IMR-90 (cell line): ENCODE measurements around the gene CD248. TPM values are rescaled to one million over a fixed set of nuclear protein-coding genes. Genes with fewer than 3 reads are reported as not detected.

Experiments
- ATAC-seq: fragments of 200-7000 bp; cut with Tn5 transposase; 2 replicates; pipeline ENCODE4 v1.9.1; 2020; ENCODE audit warnings: low read depth, mild to moderate bottlenecking, moderate library complexity
- BruUV-seq: library from RNA; stranded (reverse); fragments of 400-500 nt; replicated peaks from 2 replicates; lab custom pipeline; 2021; lab: Mats Ljungman, UMichigan
- CTCF ChIA-PET: fragments of 300-600 bp; formaldehyde crosslinking; extraction: SDS; loops from one replicate; lab custom pipeline; 2021; ENCODE audit warnings: antibody characterized with exemption; lab: Yijun Ruan, JAX
- POLR2A ChIA-PET: fragments of 300-600 bp; sonication (Branson Sonifier 250); formaldehyde crosslinking; loops from one replicate; lab custom pipeline; 2022; ENCODE audit warnings: antibody characterized with exemption; ENCODE audit not compliant: unreplicated experiment; lab: Charles Lee
- DNase-seq: peaks from one replicate; pipeline ENCODE4 v3.0.0; 2013
- H2AFZ ChIP-seq: replicated peaks from 2 replicates; pipeline ENCODE3; 2013; ENCODE audit warnings: low read length, mild to moderate bottlenecking; ENCODE audit not compliant: poor library complexity
- H2AK5ac ChIP-seq: 2 replicates; pipeline ENCODE4 v1.6.1; 2013; ENCODE audit warnings: low read depth, low read length, inconsistent platforms
- H2AK9ac ChIP-seq: replicated peaks from 2 replicates; pipeline ENCODE3; 2013; ENCODE audit warnings: mild to moderate bottlenecking, low read depth, low read length, moderate library complexity; ENCODE audit not compliant: poor library complexity
- H2BK120ac ChIP-seq: 2 replicates; pipeline ENCODE4 v1.6.1; 2013; ENCODE audit warnings: low read depth, low read length, inconsistent platforms
- H2BK15ac ChIP-seq: 3 replicates; pipeline ENCODE4 v1.6.1; 2013; ENCODE audit warnings: low read depth, low read length, inconsistent platforms
- H2BK20ac ChIP-seq: 2 replicates; pipeline ENCODE4 v1.6.1; 2013; ENCODE audit warnings: low read depth, mild to moderate bottlenecking, inconsistent platforms, low read length, moderate library complexity
- H2BK5ac ChIP-seq: 2 replicates; pipeline ENCODE4 v1.6.1; 2013; ENCODE audit warnings: mild to moderate bottlenecking, low read depth, low read length, inconsistent platforms; ENCODE audit not compliant: poor library complexity, severe bottlenecking
- H3K14ac ChIP-seq: replicated peaks from 2 replicates; pipeline ENCODE4 v1.6.1; 2013; ENCODE audit warnings: low read depth, low read length, inconsistent platforms
- H3K18ac ChIP-seq: 2 replicates; pipeline ENCODE4 v1.6.1; 2013; ENCODE audit warnings: low read depth, low read length, control low read depth
- H3K23ac ChIP-seq: 2 replicates; pipeline ENCODE4 v1.6.1; 2013; ENCODE audit warnings: low read depth, low read length, inconsistent platforms
- H3K27ac ChIP-seq: 2 replicates; pipeline ENCODE4 v1.5.1; 2013; ENCODE audit warnings: mild to moderate bottlenecking, control low read depth, low read length; ENCODE audit not compliant: insufficient read depth
- H3K27me3 ChIP-seq: 2 replicates; pipeline ENCODE4 v1.6.1; 2013; ENCODE audit warnings: low read length; ENCODE audit not compliant: control insufficient read depth, insufficient read depth
- H3K36me3 ChIP-seq: 2 replicates; pipeline ENCODE4 v1.6.1; 2013; ENCODE audit warnings: low read length, mixed read lengths; ENCODE audit not compliant: control insufficient read depth, insufficient read depth
- H3K4ac ChIP-seq: 2 replicates; pipeline ENCODE4 v1.6.1; 2013; ENCODE audit warnings: low read depth, low read length, inconsistent platforms
- H3K4me1 ChIP-seq: 2 replicates; pipeline ENCODE4 v1.6.1; 2013; ENCODE audit warnings: low read length, mixed read lengths; ENCODE audit not compliant: control insufficient read depth, insufficient read depth
- H3K4me2 ChIP-seq: 2 replicates; pipeline ENCODE4 v1.6.1; 2013; ENCODE audit warnings: low read depth, mild to moderate bottlenecking, control low read depth, low read length, moderate library complexity
- H3K4me3 ChIP-seq: 2 replicates; pipeline ENCODE4 v1.5.1; 2013; ENCODE audit warnings: low read depth, mild to moderate bottlenecking, control low read depth, low read length, moderate library complexity; ENCODE audit not compliant: insufficient read depth
- H3K56ac ChIP-seq: 2 replicates; pipeline ENCODE4 v1.6.1; 2013; ENCODE audit warnings: low read length, inconsistent platforms; ENCODE audit not compliant: insufficient read depth; ENCODE audit errors: extremely low read depth
- H3K79me1 ChIP-seq, 2 experiments: 2 replicates each; pipeline ENCODE4 v1.6.1; 2013; ENCODE audit warnings: low read length in 2 of 2, inconsistent platforms in 1 of 2, low read depth in 1 of 2
- H3K9ac ChIP-seq: 2 replicates; pipeline ENCODE4 v1.6.1; 2013; ENCODE audit warnings: low read depth, low read length, control low read depth
- H3K9me1 ChIP-seq: 2 replicates; pipeline ENCODE4 v1.6.1; 2013; ENCODE audit warnings: low read length, inconsistent platforms; ENCODE audit not compliant: insufficient read depth
- H3K9me3 ChIP-seq: 2 replicates; pipeline ENCODE4 v1.6.1; 2013; ENCODE audit warnings: low read length; ENCODE audit not compliant: control insufficient read depth, insufficient read depth
- H4K20me1 ChIP-seq: 2 replicates; pipeline ENCODE4 v1.6.1; 2013; ENCODE audit warnings: low read length, inconsistent platforms; ENCODE audit not compliant: insufficient read depth
- H4K5ac ChIP-seq: 2 replicates; pipeline ENCODE4 v1.6.1; 2013; ENCODE audit warnings: mild to moderate bottlenecking, low read depth, low read length, control low read depth
- H4K8ac ChIP-seq, 2 experiments: 2 replicates each; pipeline ENCODE4 v1.6.1; 2013; ENCODE audit warnings: low read depth in 2 of 2, low read length in 2 of 2, control low read depth in 1 of 2, inconsistent platforms in 1 of 2
- H4K91ac ChIP-seq: 2 replicates; pipeline ENCODE4 v1.6.1; 2013; ENCODE audit warnings: low read depth, low read length, inconsistent platforms; ENCODE audit not compliant: insufficient read depth
- BHLHE40 ChIP-seq: fragments of 150-350 bp; IDR thresholded peaks from 2 replicates; pipeline ENCODE4 v1.6.1; 2016; ENCODE audit warnings: mild to moderate bottlenecking, low read depth, low read length
- CEBPB ChIP-seq: IDR thresholded peaks from 2 replicates; pipeline ENCODE4 v1.6.1; 2012; ENCODE audit warnings: low read depth, low read length, improper control_type of control experiment
- CHD1 ChIP-seq: IDR thresholded peaks from 2 replicates; pipeline ENCODE4 v1.6.1; 2012; ENCODE audit warnings: low read depth, low read length, improper control_type of control experiment
- FOS ChIP-seq: fragments of 150-350 bp; IDR thresholded peaks from 2 replicates; pipeline ENCODE4 v1.6.1; 2016; ENCODE audit warnings: low read depth, low read length
- MAZ ChIP-seq: IDR thresholded peaks from 2 replicates; pipeline ENCODE4 v1.6.1; 2012; ENCODE audit warnings: low read depth, mild to moderate bottlenecking, low read length, improper control_type of control experiment, moderate library complexity, borderline replicate concordance
- MXI1 ChIP-seq: IDR thresholded peaks from 2 replicates; pipeline ENCODE4 v1.6.1; 2012; ENCODE audit warnings: low read depth, mild to moderate bottlenecking, low read length, moderate library complexity, borderline replicate concordance
- NFE2L2 ChIP-seq: fragments of 150-350 bp; IDR thresholded peaks from 2 replicates; pipeline ENCODE4 v1.6.1; 2016; ENCODE audit warnings: low read depth, mild to moderate bottlenecking, low read length
- POLR2A ChIP-seq: IDR thresholded peaks from 2 replicates; pipeline ENCODE4 v1.6.1; 2012; ENCODE audit warnings: mild to moderate bottlenecking, low read depth, low read length
- RAD21 ChIP-seq: IDR thresholded peaks from 2 replicates; pipeline ENCODE4 v1.6.1; 2012; ENCODE audit warnings: low read length, improper control_type of control experiment
- RCOR1 ChIP-seq: IDR thresholded peaks from 2 replicates; pipeline ENCODE4 v1.6.1; 2012; ENCODE audit warnings: mild to moderate bottlenecking, low read length, improper control_type of control experiment; ENCODE audit not compliant: insufficient replicate concordance
- RFX5 ChIP-seq: IDR thresholded peaks from 2 replicates; pipeline ENCODE4 v1.8.0; 2012; ENCODE audit warnings: low read depth, mild to moderate bottlenecking, low read length, moderate library complexity
- SMC3 ChIP-seq: fragments of 150-350 bp; IDR thresholded peaks from 2 replicates; pipeline ENCODE4 v1.6.1; 2016; ENCODE audit warnings: low read depth, mild to moderate bottlenecking, antibody characterized with exemption, low read length, moderate library complexity
- WGBS, 2 experiments: methylation state at CpG; one replicate each; pipeline versions ENCODE4 v1.1.5 to v1.1.7; 2013; ENCODE audit warnings: missing lambda C conversion rate in 2 of 2; ENCODE audit not compliant: insufficient read length in 1 of 2; ENCODE audit errors: extremely low coverage in 2 of 2; 5-methylcytosine and 5-hydroxymethylcytosine counted together
- dilution Hi-C: fragments of 300-500 bp; cut with HindIII; formaldehyde crosslinking; loops from one replicate; pipeline ENCODE4 v1.14.3; 2018; ENCODE audit warnings: low sequenced_read_pairs; ENCODE audit not compliant: unreplicated experiment
- in situ Hi-C: fragments of 300-500 bp; cut with MboI; formaldehyde crosslinking; loops from 3 replicates; pipeline ENCODE4 v1.14.3; 2019; ENCODE audit warnings: low sequenced_read_pairs, inconsistent platforms, mixed read lengths
- intact Hi-C: fragments of 100-400 bp; cut with micrococcal nuclease; formaldehyde crosslinking; loops from 2 replicates; pipeline ENCODE4 v1.10.0; 2022
- polyA plus RNA-seq, 3 experiments: library from polyadenylated mRNA; depleted of rRNA; stranded (reverse); fragments of >200 nt; gene quantifications; 2 replicates each; pipeline ENCODE4 v1.2.3, GENCODE V29; 2012; ENCODE audit warnings: low replicate concordance in 1 of 3
- total RNA-seq: library from RNA; depleted of rRNA; stranded (reverse); fragments of >200 nt; gene quantifications from 2 replicates; pipeline ENCODE4 v1.2.3, GENCODE V29; 2012
- TF ChIP-seq, protein P1 (sequence below): fragments of 150-350 bp; IDR thresholded peaks from 2 replicates; pipeline ENCODE4 v1.6.1; 2016; ENCODE audit warnings: low read depth, mild to moderate bottlenecking, low read length, moderate library complexity, borderline replicate concordance
- TF ChIP-seq, protein P2 (sequence below): fragments of 150-350 bp; IDR thresholded peaks from 2 replicates; pipeline ENCODE4 v1.6.1; 2017; ENCODE audit warnings: mild to moderate bottlenecking, antibody characterized with exemption, low read length, low read depth
- TF ChIP-seq, protein P3 (sequence below): conservative IDR thresholded peaks from 2 replicates; pipeline ENCODE4 v1.5.1; 2012; ENCODE audit warnings: mild to moderate bottlenecking, low read depth, low read length, improper control_type of control experiment

The CD248 gene
- total and polyA plus RNA-seq, 2 of the 4 experiments (the other 2 are of a cell fraction), result 19.5 to 223 TPM

DNA sequence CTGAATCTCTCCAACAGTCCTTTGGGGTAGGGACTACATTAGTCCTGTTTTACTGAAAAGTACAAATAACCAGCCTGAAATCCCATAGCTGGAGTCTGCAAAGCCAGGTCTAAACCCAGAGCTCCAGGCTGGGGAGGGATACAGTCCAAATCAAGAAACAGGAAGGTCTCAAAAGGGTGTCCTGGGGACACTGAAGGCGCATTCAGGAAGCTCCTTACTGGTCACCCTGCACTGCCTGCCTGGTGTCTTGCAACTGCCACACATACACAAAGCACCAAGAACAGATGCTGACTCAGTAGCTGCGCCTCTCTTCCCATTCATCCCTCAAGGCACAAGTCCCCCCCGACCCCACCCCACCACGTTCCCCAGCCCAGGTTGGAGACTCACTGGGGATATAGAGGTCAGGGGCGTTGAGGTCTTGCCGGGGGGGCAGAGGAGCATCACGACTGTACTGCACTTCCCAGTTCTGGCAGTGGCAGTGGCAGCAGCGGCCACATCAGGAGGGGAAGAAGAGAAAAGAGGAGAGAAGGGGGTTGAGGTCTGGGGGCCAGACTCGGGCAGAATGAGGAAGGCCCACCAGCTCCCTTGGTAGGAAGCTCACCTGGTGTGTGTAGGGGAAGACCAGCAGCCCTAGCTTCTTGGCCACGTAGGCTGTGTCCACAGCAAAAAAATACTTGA lies 29.5 kb downstream of the CD248 start:
- no peak overlapping the region for H3K4ac ChIP-seq
- ATAC-seq (no peak), DNase-seq (no peak)
- ChIA-PET POLR2A (no interaction called here), CTCF (no interaction called here)
- H3K4me1 ChIP-seq, result peaks cover 13% of the 10 kb centered on the region
- H2BK120ac ChIP-seq, result no peak overlapping the region
- H2AK5ac ChIP-seq, result peak overlapping the region; percentile 90; the same call in 1 of the 2 replicates
- no peak overlapping the region for H2BK5ac ChIP-seq
- no peak overlapping the region for H3K56ac ChIP-seq
- in situ Hi-C loops (no loop called here), dilution Hi-C loops (no loop called here), intact Hi-C loops (no loop called here)
- H3K9me1 ChIP-seq, result peaks cover 17% of the 10 kb centered on the region
- WGBS, 2 experiments, result 96% methylated on average over 3 of the region's 10 CpGs; no CpG with 5 or more reads in 1 of the 2 experiments
- H3K27me3 ChIP-seq, result peaks cover 14% of the 10 kb centered on the region
- H3K9me3 ChIP-seq, result no peaks in the 10 kb centered on the region
- H3K4me2 ChIP-seq, result peak overlapping the region; percentile 98
- no peak overlapping the region for H2BK15ac ChIP-seq
- no peak overlapping the region for H2BK20ac ChIP-seq
- peaks cover 16% of the 10 kb centered on the region; the same call in 1 of the 2 replicates for H3K36me3 ChIP-seq
- no peak overlapping the region for H3K14ac ChIP-seq
- no TSS peak for BruUV-seq
- no peak overlapping the region for H3K4me3 ChIP-seq
- peaks cover 24% of the 10 kb centered on the region for H4K20me1 ChIP-seq
- no peak overlapping the region for H3K9ac ChIP-seq
- peak overlapping the region; percentile 31; the same call in 1 of the 2 replicates for H3K23ac ChIP-seq
- H4K5ac ChIP-seq, result no peak overlapping the region
- peak overlapping the region; percentile 96 for H2AK9ac ChIP-seq
- peaks cover 15 to 40% of the 10 kb centered on the region in 2 experiments; a peak in 3 of 4 replicates for H3K79me1 ChIP-seq
- no peak overlapping the region for H4K91ac ChIP-seq
- H3K18ac ChIP-seq, result no peak overlapping the region
- H2AFZ ChIP-seq, result peak overlapping the region; percentile 59
- H3K27ac ChIP-seq, result no peak overlapping the region
- H4K8ac ChIP-seq, result peak overlapping the region in 1 of 2 experiments; percentile 90; a peak in 1 of 4 replicates
- TF ChIP-seq RAD21 (no peak), MAZ (no peak), RFX5 (no peak), RCOR1 (no peak), POLR2A (no peak), MXI1 (no peak), NFE2L2 (no peak), CHD1 (no peak), CEBPB (no peak), SMC3 (no peak), BHLHE40 (no peak), FOS (no peak)
- TF ChIP-seq, protein P1, sequence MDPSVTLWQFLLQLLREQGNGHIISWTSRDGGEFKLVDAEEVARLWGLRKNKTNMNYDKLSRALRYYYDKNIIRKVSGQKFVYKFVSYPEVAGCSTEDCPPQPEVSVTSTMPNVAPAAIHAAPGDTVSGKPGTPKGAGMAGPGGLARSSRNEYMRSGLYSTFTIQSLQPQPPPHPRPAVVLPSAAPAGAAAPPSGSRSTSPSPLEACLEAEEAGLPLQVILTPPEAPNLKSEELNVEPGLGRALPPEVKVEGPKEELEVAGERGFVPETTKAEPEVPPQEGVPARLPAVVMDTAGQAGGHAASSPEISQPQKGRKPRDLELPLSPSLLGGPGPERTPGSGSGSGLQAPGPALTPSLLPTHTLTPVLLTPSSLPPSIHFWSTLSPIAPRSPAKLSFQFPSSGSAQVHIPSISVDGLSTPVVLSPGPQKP, result no peak
- TF ChIP-seq, protein P2, sequence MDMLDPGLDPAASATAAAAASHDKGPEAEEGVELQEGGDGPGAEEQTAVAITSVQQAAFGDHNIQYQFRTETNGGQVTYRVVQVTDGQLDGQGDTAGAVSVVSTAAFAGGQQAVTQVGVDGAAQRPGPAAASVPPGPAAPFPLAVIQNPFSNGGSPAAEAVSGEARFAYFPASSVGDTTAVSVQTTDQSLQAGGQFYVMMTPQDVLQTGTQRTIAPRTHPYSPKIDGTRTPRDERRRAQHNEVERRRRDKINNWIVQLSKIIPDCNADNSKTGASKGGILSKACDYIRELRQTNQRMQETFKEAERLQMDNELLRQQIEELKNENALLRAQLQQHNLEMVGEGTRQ, result no peak
- TF ChIP-seq, protein P3, sequence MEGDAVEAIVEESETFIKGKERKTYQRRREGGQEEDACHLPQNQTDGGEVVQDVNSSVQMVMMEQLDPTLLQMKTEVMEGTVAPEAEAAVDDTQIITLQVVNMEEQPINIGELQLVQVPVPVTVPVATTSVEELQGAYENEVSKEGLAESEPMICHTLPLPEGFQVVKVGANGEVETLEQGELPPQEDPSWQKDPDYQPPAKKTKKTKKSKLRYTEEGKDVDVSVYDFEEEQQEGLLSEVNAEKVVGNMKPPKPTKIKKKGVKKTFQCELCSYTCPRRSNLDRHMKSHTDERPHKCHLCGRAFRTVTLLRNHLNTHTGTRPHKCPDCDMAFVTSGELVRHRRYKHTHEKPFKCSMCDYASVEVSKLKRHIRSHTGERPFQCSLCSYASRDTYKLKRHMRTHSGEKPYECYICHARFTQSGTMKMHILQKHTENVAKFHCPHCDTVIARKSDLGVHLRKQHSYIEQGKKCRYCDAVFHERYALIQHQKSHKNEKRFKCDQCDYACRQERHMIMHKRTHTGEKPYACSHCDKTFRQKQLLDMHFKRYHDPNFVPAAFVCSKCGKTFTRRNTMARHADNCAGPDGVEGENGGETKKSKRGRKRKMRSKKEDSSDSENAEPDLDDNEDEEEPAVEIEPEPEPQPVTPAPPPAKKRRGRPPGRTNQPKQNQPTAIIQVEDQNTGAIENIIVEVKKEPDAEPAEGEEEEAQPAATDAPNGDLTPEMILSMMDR, result no peak
